Coronary artery (tissue), 2 donors: ENCODE data around the gene ADAMTS3.

Source experiments
- DNase-seq: peaks from one replicate; pipeline ENCODE4 v3.0.0-alpha.2; 2017; ENCODE audit warnings: low spot score
- H3K27ac ChIP-seq, 2 donors: fragments of 200-600 bp; sonication (generic); one replicate each; pipeline ENCODE4 v1.5.1; 2016 to 2019
- H3K4me3 ChIP-seq: fragments of 200-600 bp; sonication (generic); 2 replicates; pipeline ENCODE4 v1.5.1; 2016; ENCODE audit warnings: mild to moderate bottlenecking, moderate library complexity
- CTCF ChIP-seq: fragments of 200-600 bp; sonication (generic); IDR thresholded peaks from one replicate; pipeline ENCODE4 v1.5.1; 2019; ENCODE audit warnings: antibody characterized with exemption

ADAMTS3 gene

GRCh38 chr4:72391281-72391680 lies 177.7 kb downstream of the ADAMTS3 start:
- no peak overlapping the region for H3K27ac ChIP-seq
- H3K4me3 ChIP-seq, result no peak overlapping the region
- no peak for DNase-seq
- TF ChIP-seq CTCF, result no peak

DNA sequence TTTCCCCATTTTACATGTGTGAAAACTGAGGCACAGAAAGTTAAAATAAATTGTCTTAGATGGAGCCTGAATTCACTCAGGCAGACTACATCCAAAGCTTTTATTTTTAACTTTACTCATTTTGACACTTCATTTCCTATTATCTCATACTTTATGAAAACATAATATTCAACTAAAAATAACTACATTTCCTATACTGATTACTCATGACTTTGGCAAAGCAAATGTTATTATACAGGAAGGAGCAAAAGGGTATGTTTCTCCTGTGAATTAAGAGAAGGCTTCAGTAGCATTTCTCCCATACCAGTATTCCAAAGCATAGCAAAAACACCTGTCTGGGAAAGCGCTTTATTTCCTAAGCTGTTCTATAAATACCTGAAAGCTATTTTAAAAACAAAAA lies 178.6 kb downstream of the ADAMTS3 start:
- no peak overlapping the region for H3K27ac ChIP-seq
- H3K4me3 ChIP-seq, result no peak overlapping the region
- no peak for TF ChIP-seq CTCF
- no peak for DNase-seq

GRCh38 chr4:72388521-72388920 lies 180.5 kb downstream of the ADAMTS3 start:
- Histone ChIP-seq H3K27ac (no peak overlapping the region), H3K4me3 (no peak overlapping the region)
- no peak for DNase-seq
- no peak for TF ChIP-seq CTCF

DNA sequence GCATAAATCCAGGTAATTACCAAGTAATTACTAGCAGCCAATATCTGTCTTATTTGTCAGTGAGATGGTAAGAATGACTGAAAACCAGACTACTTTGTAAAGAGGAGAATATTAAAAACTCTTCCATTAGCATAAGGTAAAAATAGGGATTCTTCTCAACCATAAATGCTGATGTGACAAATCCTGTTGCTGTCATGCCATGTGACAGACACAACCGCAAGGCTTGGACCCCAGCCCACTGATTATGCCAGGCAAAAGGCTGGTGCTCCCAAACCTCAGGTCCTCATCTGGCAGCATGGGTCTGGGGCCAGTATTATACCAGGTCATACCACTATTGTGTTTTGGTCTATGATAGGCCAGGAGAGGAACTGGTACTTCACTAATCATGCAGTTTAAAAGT lies 181.1 kb downstream of the ADAMTS3 start:
- H3K27ac ChIP-seq, result no peak overlapping the region

DNA sequence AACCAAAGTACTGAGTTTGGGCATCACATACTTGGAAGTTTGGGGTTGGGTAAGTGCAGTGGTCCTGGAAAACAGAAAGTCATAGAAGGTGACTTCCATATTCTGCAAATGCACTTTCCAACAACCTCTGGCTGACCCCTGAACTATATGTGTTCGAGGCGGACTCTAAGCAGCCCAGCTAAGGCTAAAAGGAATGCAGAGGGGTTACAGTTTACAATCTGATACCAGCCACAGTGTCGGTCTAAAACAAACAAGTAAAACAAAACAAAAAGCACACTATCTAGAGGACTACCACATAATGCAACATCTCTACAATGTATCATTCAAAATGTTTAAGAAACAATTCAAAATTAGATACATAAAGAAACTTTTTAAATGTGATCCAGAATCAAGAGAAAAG lies 185.6 kb downstream of the ADAMTS3 start:
- no peak overlapping the region for H3K27ac ChIP-seq
- DNase-seq, result no peak
- no peak for TF ChIP-seq CTCF
- H3K4me3 ChIP-seq, result no peak overlapping the region

More for the DNA sequence above, 181.1 kb downstream of the ADAMTS3 start:
- no peak for DNase-seq
- no peak overlapping the region for H3K4me3 ChIP-seq
- no peak for TF ChIP-seq CTCF

GRCh38 chr4:72378901-72379300 lies 190.1 kb downstream of the ADAMTS3 start:
- H3K4me3 ChIP-seq, result no peak overlapping the region
- no peak for DNase-seq
- TF ChIP-seq CTCF, result no peak
- H3K27ac ChIP-seq, result no peak overlapping the region

- TF ChIP-seq CTCF, result no peak
- no peak for DNase-seq
- H3K27ac ChIP-seq, result no peak overlapping the region
- H3K4me3 ChIP-seq, result no peak overlapping the region
Measured at GRCh38 chr4:72377491-72378194, 191.4 kb downstream of the ADAMTS3 start.
